B cell (primary cell): ENCODE measurements around the gene FARP2. TPM values are rescaled to one million over a fixed set of nuclear protein-coding genes. Genes with fewer than 3 reads are reported as not detected.

Experiments used
- ATAC-seq: fragments of 200-7000 bp; cut with Tn5 transposase; one replicate; pipeline ENCODE4 v1.10.0; 2021; ENCODE audit warnings: low read depth, mild to moderate bottlenecking, moderate number of reproducible peaks, moderate library complexity
- CTCF ChIA-PET: fragments of 350-600 bp; sonication (Branson Sonifier 250); formaldehyde crosslinking; loops from one replicate; lab custom pipeline; 2021; ENCODE audit warnings: antibody characterized with exemption, inconsistent platforms; lab: Charles Lee
- POLR2A ChIA-PET: fragments of 350-600 bp; sonication (Branson Sonifier 250); formaldehyde crosslinking; loops from one replicate; lab custom pipeline; 2021; ENCODE audit warnings: antibody characterized with exemption; lab: Charles Lee
- DNase-seq: peaks from one replicate; pipeline ENCODE4 v3.0.0; 2013
- H2AFZ ChIP-seq: 2 replicates; pipeline ENCODE4 v1.6.1; 2012; ENCODE audit warnings: mild to moderate bottlenecking, low read depth, low read length; ENCODE audit not compliant: insufficient read depth, poor library complexity, severe bottlenecking
- H3K27ac ChIP-seq, 2 donors: 1 replicate in 1 of 2; 2 replicates in 1 of 2; pipeline ENCODE4 v1.5.1; 2012 to 2013; ENCODE audit warnings: low read length in 2 of 2, mild to moderate bottlenecking in 2 of 2, moderate library complexity in 1 of 2
- H3K27me3 ChIP-seq, 4 experiments: fragments of 200-600 bp in 1 of 4; sonication (generic) in 1 of 4; replicated peaks in 1 of 4; 1 replicate in 2 of 4; 2 replicates in 2 of 4; pipeline versions ENCODE4 v1.6.1 to v1.7.0; 2013 to 2016; ENCODE audit warnings: low read length in 3 of 4, mild to moderate bottlenecking in 2 of 4, mixed read lengths in 1 of 4, moderate library complexity in 1 of 4; ENCODE audit not compliant: insufficient read depth in 4 of 4, control insufficient read depth in 3 of 4; ENCODE audit errors: control extremely low read depth in 1 of 4
- H3K36me3 ChIP-seq, 2 experiments: replicated peaks in 1 of 2; 1 replicate in 1 of 2; 2 replicates in 1 of 2; pipeline versions ENCODE4 v1.6.1 to v1.7.1; 2013; ENCODE audit warnings: low read length in 1 of 2; ENCODE audit not compliant: insufficient read depth in 2 of 2, control insufficient read depth in 1 of 2; ENCODE audit errors: control extremely low read depth in 1 of 2, extremely low read depth in 1 of 2
- H3K4me1 ChIP-seq, 2 donors: fragments of 200-600 bp in 1 of 2; sonication (generic) in 1 of 2; 1 replicate in 1 of 2; 2 replicates in 1 of 2; pipeline versions ENCODE4 v1.5.1 to v1.6.1; 2013 to 2017; ENCODE audit warnings: low read length in 2 of 2; ENCODE audit not compliant: control insufficient read depth in 2 of 2, insufficient read depth in 2 of 2
- H3K4me2 ChIP-seq: replicated peaks from 2 replicates; pipeline ENCODE3; 2012; ENCODE audit warnings: mild to moderate bottlenecking, low read depth, low read length; ENCODE audit not compliant: poor library complexity, severe bottlenecking
- H3K4me3 ChIP-seq, 5 experiments: fragments of 200-600 bp in 1 of 5; sonication (generic) in 1 of 5; 1 replicate in 3 of 5; 2 replicates in 2 of 5; pipeline versions ENCODE4 v1.5.1 to v1.7.0; 2011 to 2016; ENCODE audit warnings: low read length in 4 of 5, mild to moderate bottlenecking in 4 of 5, low read depth in 2 of 5, control low read depth in 1 of 5, moderate library complexity in 1 of 5; ENCODE audit not compliant: insufficient read depth in 1 of 5; ENCODE audit errors: control extremely low read depth in 1 of 5, extremely low read depth in 1 of 5
- H3K79me2 ChIP-seq: fragments of 200-600 bp; sonication (generic); one replicate; pipeline ENCODE4 v1.6.0; 2016; ENCODE audit warnings: low read length; ENCODE audit not compliant: control insufficient read depth, insufficient read depth
- H3K9ac ChIP-seq: fragments of 200-600 bp; sonication (generic); 2 replicates; pipeline ENCODE4 v1.6.1; 2017; ENCODE audit warnings: mild to moderate bottlenecking, low read length, moderate library complexity
- H3K9me3 ChIP-seq, 3 donors: one replicate each; pipeline versions ENCODE4 v1.6.1 to v1.7.1; 2013; ENCODE audit warnings: low read length in 2 of 3; ENCODE audit not compliant: control insufficient read depth in 2 of 3, insufficient read depth in 1 of 3; ENCODE audit errors: control extremely low read depth in 1 of 3
- H4K20me1 ChIP-seq: 2 replicates; pipeline ENCODE4 v1.6.0; 2012; ENCODE audit warnings: mild to moderate bottlenecking, low read length; ENCODE audit not compliant: insufficient read depth, control insufficient read depth, poor library complexity, severe bottlenecking
- H3K27ac Mint-ChIP-seq: one replicate; pipeline ENCODE4 v1.8.0; 2021; ENCODE audit warnings: mixed read lengths
- H3K27me3 Mint-ChIP-seq: one replicate; pipeline ENCODE4 v1.8.0; 2021; ENCODE audit warnings: mixed read lengths
- H3K4me1 Mint-ChIP-seq: one replicate; pipeline ENCODE4 v1.8.0; 2021; ENCODE audit warnings: mixed read lengths
- H3K4me3 Mint-ChIP-seq: one replicate; pipeline ENCODE4 v1.8.0; 2021; ENCODE audit warnings: mixed read lengths
- H3K9me3 Mint-ChIP-seq: one replicate; pipeline ENCODE4 v1.8.0; 2022; ENCODE audit warnings: mixed read lengths; ENCODE audit not compliant: insufficient read depth
- CTCF ChIP-seq: fragments of 200-600 bp; IDR thresholded peaks from one replicate; pipeline ENCODE4 v1.8.0; 2022; ENCODE audit warnings: antibody characterized with exemption, mild to moderate bottlenecking
- EZH2 ChIP-seq: IDR thresholded peaks from 2 replicates; pipeline ENCODE4 v1.6.1; 2012; ENCODE audit warnings: borderline replicate concordance, low read depth, mild to moderate bottlenecking, moderate library complexity, low read length; ENCODE audit not compliant: insufficient read depth, poor library complexity, severe bottlenecking
- WGBS: methylation state at CpG from one replicate; pipeline ENCODE4 v1.1.5; 2013; ENCODE audit warnings: missing lambda C conversion rate; ENCODE audit not compliant: insufficient coverage; 5-methylcytosine and 5-hydroxymethylcytosine counted together
- intact Hi-C: fragments of 100-400 bp; cut with micrococcal nuclease; formaldehyde crosslinking; loops from one replicate; pipeline ENCODE4 v1.10.0; 2022
- polyA plus RNA-seq: library from polyadenylated mRNA; depleted of rRNA; stranded (reverse); fragments of >200 nt; gene quantifications from 2 replicates; pipeline ENCODE4 v1.2.3, GENCODE V29; 2012
- total RNA-seq, 2 donors: library from RNA; stranded (reverse); fragments of 120-200 nt in 1 of 2; gene quantifications; 1 replicate in 1 of 2; 2 replicates in 1 of 2; pipeline versions ENCODE4 v1.2.3 to v1.2.4, GENCODE V29; 2013 to 2022

Gene FARP2
- total and polyA plus RNA-seq, 2 donors (not counting 1 experiment from before 2014, with no cell fraction given): 37.1 to 114 TPM

DNA sequence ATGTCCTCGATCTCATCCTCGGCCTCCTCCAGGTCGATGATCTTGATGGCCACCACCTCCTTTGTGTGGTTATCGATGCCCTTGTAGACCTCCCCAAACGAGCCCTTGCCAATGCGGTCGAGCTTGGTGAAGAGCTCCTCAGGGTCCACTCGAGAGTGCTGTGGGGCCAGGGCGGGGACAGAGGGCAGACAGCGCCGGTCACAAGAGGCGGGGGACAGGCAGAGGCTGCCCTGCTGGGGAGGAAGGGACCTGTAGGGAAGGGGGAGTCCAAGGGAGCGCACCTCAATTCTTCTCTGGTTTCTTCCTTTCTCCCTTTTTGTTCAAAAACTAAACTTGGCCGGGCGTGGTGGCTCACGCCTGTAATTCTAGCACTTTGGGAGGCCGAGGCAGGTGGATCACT is 145.5 kb downstream of the FARP2 start:
- no peaks in the 10 kb centered on the region for H3K9me3 ChIP-seq
- H3K36me3 ChIP-seq: peaks cover 0 to 17% of the 10 kb centered on the region in 2 experiments
- H3K27me3 Mint-ChIP-seq: no peaks in the 10 kb centered on the region
- WGBS: 99% methylated on average over 12 of the region's 17 CpGs
- ChIA-PET POLR2A (no interaction called here), CTCF (no interaction called here)
- no peak overlapping the region for H3K4me3 ChIP-seq
- H3K79me2 ChIP-seq: peaks cover 53% of the 10 kb centered on the region
- intact Hi-C loops: no loop called here
- no peak overlapping the region for H2AFZ ChIP-seq
- no peaks in the 10 kb centered on the region for H3K4me1 ChIP-seq
- H3K4me1 Mint-ChIP-seq: peaks cover 4% of the 10 kb centered on the region
- H3K4me3 Mint-ChIP-seq: no peak overlapping the region
- TF ChIP-seq EZH2: no peak
- no peak for TF ChIP-seq CTCF
- H3K27ac Mint-ChIP-seq: no peak overlapping the region
- no peak for DNase-seq
- H4K20me1 ChIP-seq: peaks cover 66% of the 10 kb centered on the region
- H3K9me3 Mint-ChIP-seq: no peaks in the 10 kb centered on the region
- no peak overlapping the region for H3K4me2 ChIP-seq
- no peak overlapping the region for H3K9ac ChIP-seq
- no peak overlapping the region for H3K27ac ChIP-seq
- no peak for ATAC-seq
- no peaks in the 10 kb centered on the region for H3K27me3 ChIP-seq

DNA sequence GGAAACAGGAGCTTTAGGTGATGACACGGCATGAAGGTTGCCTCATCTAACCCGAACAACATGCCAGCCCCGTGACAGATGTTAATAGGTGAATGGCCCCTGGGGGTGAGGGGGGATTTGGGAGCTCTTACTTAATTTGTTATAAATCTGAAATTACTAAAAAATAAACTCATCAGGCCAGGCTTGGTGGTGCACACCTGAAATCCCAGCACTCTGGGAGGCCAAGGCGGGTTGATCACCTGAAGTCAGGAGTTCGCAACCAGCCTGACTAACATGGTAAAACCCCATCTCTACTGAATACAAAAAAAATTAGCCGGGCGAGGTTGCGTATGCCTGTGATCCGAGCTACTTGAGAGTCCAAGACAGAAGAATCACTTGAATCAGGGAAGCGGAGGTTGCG is 146.2 kb downstream of the FARP2 start:
- H3K9me3 Mint-ChIP-seq: no peaks in the 10 kb centered on the region
- H3K4me1 Mint-ChIP-seq: peaks cover 11% of the 10 kb centered on the region
- Histone ChIP-seq H3K4me1 (peaks cover 4 to 7% of the 10 kb centered on the region in 2 donors), H3K4me2 (no peak overlapping the region), H3K36me3 (peaks cover 0 to 14% of the 10 kb centered on the region in 2 experiments), H4K20me1 (peaks cover 73% of the 10 kb centered on the region), H3K27ac (no peak overlapping the region), H3K9me3 (no peaks in the 10 kb centered on the region), H3K4me3 (no peak overlapping the region), H2AFZ (no peak overlapping the region), H3K9ac (no peak overlapping the region), H3K27me3 (no peaks in the 10 kb centered on the region), H3K79me2 (peaks cover 60% of the 10 kb centered on the region)
- CTCF ChIA-PET: no interaction called here
- POLR2A ChIA-PET: no interaction called here
- TF ChIP-seq CTCF: no peak
- no peak for TF ChIP-seq EZH2
- no peaks in the 10 kb centered on the region for H3K27me3 Mint-ChIP-seq
- H3K4me3 Mint-ChIP-seq: no peak overlapping the region
- DNase-seq (no peak), ATAC-seq (no peak)
- 91% methylated on average over 9 of the region's 11 CpGs for WGBS
- H3K27ac Mint-ChIP-seq: no peak overlapping the region
- intact Hi-C loops: no loop called here
